GM18861 (cell line): ENCODE data around the gene STX1A.

ENCODE experiments used
- ATAC-seq: cut with Tn5 transposase; IDR thresholded peaks from one replicate; pipeline ENCODE4 v1.9.1; 2021; ENCODE audit not compliant: unreplicated experiment

The STX1A gene

DNA sequence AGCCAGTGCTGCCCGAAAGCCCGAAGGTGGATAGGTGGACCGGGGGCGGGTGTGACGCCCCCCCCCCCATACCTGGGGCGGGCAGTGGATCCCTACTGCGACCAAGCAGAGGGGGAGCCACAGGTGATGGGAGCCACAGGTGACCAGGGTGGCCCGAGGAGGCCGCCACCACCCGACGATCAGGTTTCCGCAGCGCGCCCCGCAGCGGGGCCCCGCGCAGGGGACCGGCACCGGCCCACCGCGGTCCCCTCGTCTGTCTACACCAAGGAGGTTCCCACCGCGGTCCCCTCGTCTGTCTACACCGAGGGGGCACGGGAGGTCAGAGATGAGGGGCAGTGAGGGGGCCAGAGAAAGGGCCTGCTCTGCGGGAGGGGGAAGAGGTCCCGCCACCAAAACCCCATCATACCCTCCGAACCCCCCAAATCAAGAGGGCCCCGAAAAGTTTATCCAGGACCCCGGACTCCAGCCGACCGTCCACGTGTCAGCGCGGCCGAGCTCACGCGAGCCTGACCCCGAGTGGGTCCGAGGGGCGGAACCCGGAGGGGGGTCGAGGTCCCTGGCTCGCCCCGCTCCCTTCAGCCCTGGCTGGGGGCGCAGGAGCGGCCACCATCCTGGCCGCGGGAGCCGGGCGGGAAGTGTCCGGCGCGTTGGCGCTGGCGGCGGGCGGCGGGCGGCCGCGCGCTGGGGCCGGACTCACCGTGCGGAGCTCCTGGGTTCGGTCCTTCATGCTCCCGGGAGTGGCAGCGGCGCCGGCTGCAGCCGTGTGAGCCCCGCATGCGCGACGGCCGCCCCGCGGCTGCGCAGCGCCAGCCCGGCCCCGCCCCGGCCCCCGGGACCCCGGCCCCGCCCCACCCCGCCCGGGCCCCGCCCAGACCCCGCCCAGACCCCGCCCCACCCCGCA, at the start of gene STX1A:
STX1A (minus strand) TSS at position 765 of the 901 bp plus-strand sequence; CDS start at position 727, 38 bp downstream.
- ATAC-seq, result peak; percentile 42

DNA sequence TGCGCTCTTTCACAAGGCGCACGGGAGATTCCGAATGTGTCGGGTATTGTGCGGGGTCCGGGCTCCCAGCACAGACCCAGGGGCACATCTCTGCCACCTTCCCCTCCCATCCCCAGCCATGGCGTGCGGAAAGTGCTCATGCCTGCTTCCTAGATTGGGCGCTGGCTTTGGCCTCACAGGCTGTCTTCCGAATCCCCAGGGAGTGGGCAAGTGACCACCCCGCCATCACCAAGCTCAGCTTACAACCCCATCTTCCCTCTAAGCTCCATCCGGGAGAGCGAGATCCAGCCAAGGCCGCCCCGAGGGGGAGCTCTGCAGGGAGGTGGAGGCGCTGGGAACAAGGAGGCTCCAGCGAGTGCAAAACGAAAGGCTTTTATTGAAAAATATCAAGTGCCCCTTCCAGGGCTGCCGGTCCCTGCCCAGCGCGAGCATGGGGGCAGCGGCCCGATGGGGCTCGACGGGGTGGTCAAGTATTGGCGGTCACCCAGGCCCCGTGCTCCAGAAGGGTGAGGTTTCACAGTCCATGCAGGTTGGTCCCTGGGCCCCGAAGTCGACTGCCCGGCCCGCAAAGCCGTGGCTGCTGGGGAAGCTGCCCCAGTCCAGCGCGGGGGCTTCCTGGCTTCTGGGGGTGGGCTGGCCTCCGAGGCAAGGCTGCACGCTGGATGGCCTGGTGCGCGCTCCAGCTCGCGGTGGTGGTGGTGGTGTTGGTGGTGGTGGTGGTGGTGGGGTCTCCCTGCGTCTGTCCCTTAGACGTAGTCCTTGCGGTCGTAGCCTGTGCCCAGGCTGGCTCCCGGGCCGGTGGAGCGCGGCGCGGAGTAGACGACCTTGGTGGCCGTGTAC, 49.4 kb upstream of the STX1A start:
- ATAC-seq, result no peak

DNA sequence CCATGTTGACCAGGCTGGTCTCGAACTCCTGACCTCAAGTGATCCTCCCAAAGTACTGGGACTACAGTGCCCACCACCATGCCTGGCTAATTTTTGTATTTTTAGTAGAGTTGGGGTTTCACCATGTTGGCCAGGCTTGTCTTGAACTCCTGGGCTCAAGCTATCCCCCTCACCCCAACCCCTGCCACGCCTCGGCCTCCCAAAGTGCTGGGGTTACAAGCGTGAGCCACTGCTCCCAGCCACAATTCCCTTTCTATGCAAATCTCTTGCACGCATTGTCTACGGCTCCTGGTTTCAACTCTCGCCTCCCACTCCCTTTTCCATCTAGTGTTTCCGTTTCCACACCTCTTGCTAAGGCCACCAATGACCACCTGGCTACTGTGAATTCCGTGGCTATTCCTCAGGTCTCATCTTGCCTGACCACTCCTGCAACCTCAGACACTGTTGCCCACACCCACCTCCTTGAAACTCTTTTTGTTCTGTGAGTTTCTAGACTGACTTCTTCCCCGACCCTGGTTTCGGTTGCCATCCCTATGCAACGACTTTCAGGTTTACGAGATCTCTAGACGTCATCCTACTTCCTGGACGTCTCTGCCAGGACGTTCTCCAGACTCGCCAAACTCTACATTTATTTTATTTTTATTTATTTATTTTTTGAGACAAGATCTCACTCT, 47.2 kb upstream of the STX1A start:
- ATAC-seq, result no peak

DNA sequence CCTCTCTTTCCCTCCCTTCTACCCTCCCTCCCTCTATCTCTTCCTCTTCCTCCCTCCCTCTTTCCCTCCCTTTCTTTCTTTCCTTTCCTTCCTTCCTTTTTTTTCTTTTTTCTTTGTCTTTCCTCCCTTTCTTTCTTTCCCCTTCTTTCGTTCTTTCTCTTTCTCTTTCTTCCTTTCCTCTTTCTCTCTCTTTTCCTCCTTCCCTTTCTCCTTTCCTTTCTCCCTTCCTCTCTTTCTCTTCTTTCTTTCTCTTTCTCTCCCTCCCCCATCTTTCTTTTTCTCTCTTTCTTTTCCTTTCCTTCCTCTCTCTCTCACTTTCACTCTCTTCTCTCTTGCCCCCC, 43.2 kb upstream of the STX1A start:
- ATAC-seq, result no peak

DNA sequence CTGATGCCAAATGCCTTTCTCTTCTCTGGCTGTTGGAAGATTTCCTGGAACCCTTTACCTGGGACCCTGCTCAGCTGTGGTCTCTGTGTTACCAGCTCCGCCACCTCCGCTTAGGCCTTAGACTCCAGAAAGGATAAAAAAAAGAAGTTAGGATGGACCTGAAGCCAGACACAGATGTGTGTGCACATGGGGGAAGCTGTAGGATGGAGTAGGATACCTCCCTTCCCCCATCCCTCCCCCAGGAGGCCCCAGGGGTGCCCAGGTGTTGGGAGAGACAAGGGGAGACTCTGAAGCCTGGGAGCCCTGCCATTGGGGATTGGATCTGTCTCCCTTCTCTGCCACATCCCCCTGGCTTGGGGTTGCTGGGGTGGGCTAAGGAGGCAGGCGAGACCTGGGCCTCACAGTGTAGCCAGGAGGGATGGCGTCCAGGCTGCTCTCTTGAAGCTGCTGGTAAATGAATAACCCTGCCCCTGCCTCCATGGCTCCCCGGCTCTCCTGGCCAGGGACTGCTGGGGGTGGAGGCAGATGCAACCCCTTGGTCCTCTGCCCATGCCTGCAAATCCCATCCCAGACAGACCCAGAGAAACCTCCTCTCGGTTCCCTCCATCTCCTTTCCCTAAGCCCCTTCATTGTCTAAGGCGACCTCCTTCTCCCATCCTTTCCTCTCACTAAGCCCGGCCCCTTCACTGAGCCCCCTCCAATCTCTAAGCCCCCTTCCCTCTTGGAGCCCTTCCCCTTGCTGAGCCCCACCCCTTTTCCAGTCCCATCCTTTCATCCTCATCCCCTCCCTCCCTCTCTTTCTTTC, 42.6 kb upstream of the STX1A start:
- ATAC-seq, result no peak

DNA sequence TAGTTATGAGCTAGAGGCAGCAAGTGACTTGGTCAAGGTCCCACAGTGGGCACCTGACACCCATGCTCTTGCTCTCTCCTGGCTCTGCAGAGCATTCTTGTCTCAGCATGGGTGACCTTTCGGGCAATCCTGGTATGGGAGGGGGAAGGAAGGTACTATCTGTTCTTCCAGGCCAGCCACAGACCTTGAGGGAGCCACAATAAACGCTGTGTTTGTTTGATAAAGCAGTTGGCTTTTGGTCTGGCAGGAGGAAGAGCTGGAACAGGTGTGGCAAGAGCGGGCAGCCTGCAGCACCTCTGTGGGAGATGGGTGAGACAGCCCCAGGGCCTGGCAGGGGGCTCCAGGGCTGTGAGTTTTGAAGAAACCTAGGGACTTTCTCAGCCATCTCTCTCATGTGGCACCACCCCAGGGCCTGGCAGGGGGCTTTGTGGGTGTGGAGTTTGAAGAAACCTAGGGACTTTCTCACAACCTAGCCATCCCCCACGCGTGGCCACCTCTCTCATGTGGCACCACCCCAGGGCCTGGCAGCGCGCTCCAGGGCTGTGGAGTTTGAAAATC, 39.2 kb upstream of the STX1A start:
- no peak for ATAC-seq

DNA sequence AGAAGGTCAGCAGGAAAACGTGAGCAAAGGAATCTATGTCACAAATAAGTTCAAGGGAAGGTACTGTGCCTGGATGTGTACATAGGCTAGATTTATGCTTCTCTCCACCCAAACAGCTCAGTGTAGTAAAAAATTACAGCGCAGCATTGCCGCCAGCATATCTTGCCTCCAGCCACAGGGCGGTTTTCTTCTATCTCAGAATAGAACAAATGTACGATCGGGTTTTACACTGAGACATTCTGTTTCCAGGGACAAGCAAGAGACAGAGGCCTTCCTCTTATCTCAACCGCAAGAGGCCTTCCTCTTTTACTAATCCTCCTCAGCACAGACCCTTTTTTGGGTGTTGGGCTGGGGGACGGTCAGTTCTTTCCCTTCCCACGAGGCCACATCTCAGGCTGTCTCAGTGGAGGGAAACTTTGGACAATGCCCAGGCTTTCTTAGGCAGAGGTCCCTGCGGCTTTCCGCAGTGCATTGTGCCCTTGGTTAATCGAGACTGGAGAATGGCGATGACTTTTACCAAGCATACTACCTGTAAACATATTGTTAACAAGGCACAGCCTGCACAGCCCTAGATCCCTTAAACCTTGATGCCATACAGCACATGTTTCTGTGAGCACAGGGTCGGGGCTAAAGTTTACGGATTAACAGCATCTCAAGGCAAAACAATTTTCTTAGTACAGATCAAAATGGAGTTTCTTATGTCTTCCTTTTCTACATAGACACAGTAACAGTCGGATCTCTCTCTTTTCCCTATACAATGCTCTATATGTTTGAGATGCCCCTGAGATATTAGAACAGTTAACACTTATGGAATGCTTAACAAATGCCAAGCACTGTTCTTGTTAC, 30.7 kb upstream of the STX1A start:
- ATAC-seq, result no peak

DNA sequence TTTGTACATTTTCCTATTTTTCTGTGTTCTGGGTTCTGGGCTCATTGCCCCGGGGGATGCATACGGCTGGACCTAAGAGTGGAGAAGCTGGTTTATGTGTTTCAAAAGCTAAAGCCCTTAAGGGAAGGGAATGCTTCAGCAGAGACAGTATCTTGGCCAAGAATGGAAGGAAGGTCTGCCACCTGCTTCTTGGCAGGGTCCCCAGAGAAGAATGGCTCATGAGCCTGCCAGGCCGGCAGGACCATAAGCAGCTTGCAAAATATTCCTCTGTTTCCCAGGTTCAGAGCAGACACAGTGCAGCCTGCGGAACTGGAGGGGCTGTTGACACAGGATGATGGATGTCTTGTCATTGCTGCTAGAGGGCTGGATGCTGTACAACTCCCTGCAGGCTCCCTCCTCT, 26.9 kb upstream of the STX1A start:
- no peak for ATAC-seq

DNA sequence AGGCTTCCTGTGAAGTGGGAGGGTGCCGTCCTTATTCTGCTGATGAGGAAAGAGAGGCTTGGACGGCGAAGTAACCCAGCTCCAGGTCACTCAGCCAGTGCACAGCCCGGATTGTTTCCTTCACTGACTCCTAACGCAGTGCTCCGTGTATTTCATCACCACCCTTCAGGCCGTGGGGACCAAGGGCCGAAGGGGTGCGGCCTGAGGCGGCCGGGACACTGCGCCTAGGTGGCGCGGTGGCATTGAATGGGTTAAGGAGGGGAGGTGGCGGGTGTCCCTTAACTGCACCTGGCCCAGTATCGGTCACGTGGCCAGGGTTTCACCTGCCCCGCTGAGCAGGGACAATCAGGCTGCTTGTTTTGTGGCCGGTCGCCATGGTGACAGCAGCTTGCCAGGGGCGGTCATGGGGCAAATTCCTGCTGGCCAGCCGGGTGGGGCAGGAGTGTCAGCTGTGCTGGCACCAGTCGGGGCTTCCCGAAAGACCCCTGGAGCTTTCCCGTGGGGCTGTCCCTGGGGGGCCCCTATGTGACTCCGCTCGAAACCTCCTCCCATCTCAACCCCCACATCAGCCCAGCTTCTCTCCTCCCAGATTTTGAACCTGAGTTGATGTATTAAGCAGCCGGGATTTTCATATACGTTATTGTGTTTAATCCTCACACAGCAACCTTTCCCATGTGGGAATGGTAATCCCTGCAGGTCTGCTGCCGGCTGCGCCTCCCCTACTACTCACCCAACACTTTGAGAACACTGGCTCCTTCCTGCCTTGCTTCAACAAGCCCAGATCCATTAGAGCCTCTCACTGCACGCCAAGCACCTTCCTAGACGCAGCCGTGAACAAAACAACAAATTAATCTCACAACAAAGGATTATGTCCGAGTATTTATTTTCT, 23.5 kb upstream of the STX1A start:
- no peak for ATAC-seq

DNA sequence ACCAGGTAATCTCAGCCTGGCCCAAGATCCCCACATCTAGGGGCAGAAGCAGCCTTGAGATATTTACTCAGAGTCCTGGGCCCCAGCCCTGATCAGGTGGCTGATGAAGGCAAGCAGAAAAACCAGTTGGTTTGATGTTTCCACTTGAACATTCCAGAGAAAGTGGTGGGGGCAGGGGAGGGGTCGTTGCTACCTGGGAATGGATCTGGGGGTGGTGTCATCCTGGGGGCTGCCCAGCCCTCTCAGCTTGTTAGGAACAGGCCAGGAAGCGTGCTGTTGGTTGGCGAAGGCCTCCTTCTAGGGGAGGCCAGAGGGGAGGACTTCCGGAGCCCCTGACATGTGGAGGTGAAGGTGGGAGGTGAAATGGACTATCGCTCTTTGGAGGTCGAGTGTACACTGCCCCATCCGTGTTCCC, 22.9 kb upstream of the STX1A start:
- ATAC-seq, result no peak

DNA sequence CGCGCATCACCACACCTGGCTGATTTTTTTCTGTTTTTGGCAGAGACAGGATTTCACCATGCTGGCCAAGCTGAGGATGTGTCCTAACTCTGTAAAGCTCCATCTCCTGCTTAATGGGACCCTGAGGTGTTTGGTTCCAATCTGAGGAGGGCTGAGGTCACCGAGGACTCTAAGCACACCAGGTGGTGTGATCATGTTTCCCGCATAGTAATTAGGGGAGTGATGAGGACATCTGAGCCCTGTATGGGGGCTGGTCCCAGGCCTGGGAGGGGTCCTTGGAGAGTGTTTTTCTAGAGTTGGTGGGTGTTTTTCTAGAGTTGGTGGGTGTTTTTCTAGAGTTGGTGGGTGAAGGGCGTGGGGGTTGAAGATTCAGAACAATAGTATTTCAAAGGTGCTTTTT, 22.1 kb upstream of the STX1A start:
- ATAC-seq, result no peak

DNA sequence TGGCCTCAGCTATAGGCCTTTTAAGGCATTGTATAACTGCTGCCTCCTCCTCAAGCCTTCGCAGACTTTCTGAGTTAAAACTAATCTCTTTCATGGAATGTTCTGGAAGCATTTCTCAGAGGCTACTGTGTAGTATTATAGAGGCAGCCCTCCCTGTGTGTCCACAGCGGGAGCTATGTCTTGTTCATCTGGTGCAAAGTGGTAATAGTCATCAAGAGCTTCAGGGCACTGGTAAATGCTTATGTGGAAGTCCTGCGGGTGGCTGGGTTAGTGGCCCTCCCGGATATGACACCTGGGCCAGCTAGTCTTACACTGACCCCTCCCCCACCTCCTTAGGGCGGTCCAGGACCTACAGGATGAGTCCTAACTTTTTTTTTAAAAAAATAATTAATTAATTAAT, 21.3 kb upstream of the STX1A start:
- ATAC-seq, result no peak

DNA sequence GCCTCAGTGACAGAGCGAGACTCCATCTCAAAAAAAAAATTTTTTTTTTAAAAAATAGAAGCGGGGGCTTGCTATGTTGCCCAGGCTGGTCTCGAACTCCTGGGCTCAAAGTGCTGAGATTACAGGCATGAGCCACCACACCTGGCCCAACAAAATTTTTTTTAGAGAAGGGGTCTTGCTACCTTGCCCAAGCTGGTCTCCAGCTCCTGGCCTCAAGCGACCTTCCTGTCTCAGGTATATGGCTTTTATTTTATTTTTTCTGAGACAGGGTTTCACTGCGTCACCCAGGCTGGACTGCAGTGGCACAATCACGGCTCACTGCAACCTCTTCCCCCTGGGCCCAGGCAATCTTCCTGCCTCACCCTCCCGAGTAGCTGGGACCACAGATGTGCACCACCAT, 20.7 kb upstream of the STX1A start:
- ATAC-seq, result no peak

DNA sequence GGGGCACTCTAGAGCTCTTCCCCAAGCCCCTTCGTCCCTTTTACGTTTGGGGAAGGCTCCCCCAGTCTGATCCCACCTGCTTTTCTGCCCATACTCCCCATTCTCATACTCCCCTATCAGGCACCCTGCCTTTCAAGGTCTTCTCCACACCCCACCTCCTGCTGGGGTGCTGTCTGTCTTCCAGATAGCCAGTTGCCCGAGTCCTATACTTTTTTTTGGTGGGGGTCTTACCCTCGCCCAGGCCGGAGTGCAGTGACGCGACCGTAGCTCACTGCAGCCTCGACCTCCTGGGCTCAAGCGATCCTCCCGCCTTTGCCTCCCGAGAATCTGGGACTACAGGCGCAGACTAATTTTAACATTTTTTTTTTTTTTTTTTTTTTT, 19.9 kb upstream of the STX1A start:
- ATAC-seq, result no peak

DNA sequence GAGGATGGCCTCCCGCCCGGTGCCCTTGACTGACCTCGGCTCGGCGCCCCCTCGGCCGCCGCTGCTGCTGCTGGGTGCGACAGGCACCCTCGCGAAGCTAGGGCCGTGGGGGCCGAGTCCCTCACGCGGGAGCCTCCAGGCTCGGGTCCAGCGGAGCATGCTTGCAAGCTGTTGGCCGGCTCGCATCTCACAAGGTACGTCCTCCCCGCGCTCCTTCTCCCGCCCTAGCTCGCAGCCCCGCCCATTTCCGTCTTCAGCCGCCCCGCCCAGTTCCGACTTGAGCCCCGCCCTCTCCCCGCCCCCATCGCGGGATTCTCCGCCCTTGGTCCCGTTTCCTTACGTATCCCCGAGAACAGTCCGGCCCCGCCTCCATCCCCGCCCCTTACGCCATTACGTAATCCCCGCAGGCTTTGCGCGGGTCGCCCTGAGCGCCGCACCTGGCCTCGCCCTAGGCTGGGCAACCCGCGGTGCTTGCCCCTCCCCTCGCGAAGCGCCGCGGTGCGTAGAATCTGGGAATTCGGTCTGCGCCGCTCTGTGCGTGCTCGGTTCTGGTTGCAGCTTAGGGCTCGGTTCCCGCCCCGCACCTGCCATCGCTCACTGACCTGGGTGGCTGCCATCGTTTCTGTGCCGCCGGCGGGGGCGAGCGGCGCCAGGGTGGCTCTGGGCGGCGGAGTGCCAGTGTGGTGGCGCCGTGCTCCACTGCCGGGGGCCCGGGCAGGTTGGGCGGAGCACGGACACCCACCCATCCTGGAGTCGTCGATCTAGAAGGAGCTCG, 19.3 kb upstream of the STX1A start, which contains the start of gene ABHD11:
ABHD11 (minus strand) TSS at position 191 of the 775 bp plus-strand sequence; CDS start at position 159, 32 bp downstream.
- peak; percentile 70 for ATAC-seq

DNA sequence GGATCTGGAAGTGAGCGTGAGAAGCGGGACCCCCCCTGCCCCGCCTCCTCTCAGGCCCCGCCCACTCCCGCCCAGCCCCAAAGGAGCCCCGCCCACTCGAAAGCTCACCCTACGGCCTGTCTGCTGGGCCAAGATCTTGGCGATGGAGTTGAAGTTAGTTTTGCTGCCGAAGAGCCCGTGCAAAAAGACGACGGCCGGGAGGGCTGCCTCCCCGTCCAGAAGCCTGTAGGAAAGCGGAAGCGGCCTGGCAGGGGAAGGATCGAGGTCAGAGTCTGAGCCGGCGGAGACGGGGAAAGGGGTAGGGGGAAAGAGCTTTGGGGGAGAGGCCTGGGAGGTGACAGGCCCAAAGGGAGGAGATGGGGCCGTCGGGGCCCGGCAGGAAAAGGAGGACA, 18.7 kb upstream of the STX1A start:
- peak; percentile 5 for ATAC-seq

DNA sequence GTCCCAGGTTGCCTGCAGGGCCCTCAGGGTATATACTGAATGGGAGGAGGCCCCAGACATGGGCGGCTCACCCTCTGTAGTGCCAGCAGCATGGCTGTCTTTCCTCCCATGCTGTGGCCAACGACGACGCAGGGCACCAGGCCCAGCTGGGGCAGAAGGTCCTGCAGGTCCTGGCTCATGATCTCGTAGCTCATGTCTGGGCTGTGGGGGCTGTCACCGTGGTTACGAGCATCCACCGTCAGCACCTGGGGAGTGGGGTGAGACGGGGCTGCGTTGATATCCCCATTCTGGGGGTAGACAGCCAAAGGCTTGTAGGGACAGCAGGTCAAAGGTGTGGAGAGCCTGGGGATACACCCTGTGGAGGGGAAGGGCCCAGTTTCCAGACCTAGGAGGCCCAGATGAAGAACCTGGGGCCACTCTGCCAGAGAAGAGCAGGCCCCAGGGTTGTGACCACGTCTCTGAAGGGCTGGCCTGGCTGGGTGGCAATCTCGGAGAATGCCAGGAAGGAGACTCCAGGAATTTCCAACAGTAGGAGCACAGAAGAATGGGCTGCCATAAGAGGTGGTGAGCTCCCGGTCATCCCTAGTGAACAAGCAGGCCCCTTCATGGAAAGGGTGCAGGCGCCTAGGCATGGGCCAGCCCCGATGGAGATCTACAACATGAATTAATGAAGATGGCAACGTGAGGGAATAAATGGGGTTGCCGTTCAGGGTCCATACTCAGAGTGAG, 18.2 kb upstream of the STX1A start:
- ATAC-seq, result no peak
